Endothelial cell of umbilical vein (primary cell): ENCODE data around the gene TMPRSS3. TPM values are rescaled to one million over a fixed set of nuclear protein-coding genes. Genes with fewer than 3 reads are reported as not detected.

Source experiments
- BruUV-seq: library from RNA; stranded (reverse); fragments of 400-500 nt; replicated peaks from 2 replicates; lab custom pipeline; 2021; lab: Mats Ljungman, UMichigan
- CTCF ChIA-PET: fragments of 300-600, 350-600 bp; sonication (Branson Sonifier 250); formaldehyde crosslinking; loops from one replicate; lab custom pipeline; 2021; ENCODE audit warnings: antibody characterized with exemption, inconsistent platforms; lab: Charles Lee
- POLR2A ChIA-PET: fragments of 300-600, 350-600 bp; sonication (Branson Sonifier 250); formaldehyde crosslinking; loops from one replicate; lab custom pipeline; 2021; ENCODE audit warnings: antibody characterized with exemption, inconsistent platforms; lab: Charles Lee
- DNase-seq: peaks from one replicate; pipeline ENCODE4 v3.0.0-alpha.2; 2011; ENCODE audit warnings: low read depth, low spot score
- FAIRE-seq: peaks from 2 replicates; lab custom pipeline; 2011; peaks lifted over from hg19 to GRCh38; lab: Jason Lieb, UNC
- H2AFZ ChIP-seq: 2 replicates; pipeline ENCODE4 v1.6.0; 2012; ENCODE audit warnings: low read depth, low read length, control low read depth, inconsistent platforms
- H3K27ac ChIP-seq: 2 replicates; pipeline ENCODE4 v1.5.1; 2011; ENCODE audit warnings: low read depth, mild to moderate bottlenecking, control low read depth, low read length, moderate library complexity; ENCODE audit not compliant: insufficient read depth
- H3K27me3 ChIP-seq, 2 experiments: 2 replicates each; pipeline versions ENCODE4 v1.6.0 to v1.6.1; 2011; ENCODE audit warnings: low read length in 2 of 2, mixed read lengths in 1 of 2; ENCODE audit not compliant: control insufficient read depth in 2 of 2, insufficient read depth in 2 of 2
- H3K36me3 ChIP-seq, 2 experiments: 2 replicates in 1 of 2; 3 replicates in 1 of 2; pipeline ENCODE4 v1.5.1; 2011; ENCODE audit warnings: low read length in 2 of 2, mild to moderate bottlenecking in 1 of 2, moderate library complexity in 1 of 2; ENCODE audit not compliant: control insufficient read depth in 2 of 2, insufficient read depth in 2 of 2; ENCODE audit errors: extremely low read depth in 1 of 2
- H3K4me1 ChIP-seq: 3 replicates; pipeline ENCODE4 v1.5.1; 2011; ENCODE audit warnings: mild to moderate bottlenecking, low read length; ENCODE audit not compliant: control insufficient read depth, insufficient read depth; ENCODE audit errors: extremely low read depth
- H3K4me2 ChIP-seq: 2 replicates; pipeline ENCODE4 v1.6.1; 2011; ENCODE audit warnings: low read length, control low read depth, mixed read lengths; ENCODE audit not compliant: insufficient read depth
- H3K4me3 ChIP-seq, 3 experiments: fragments of 200-600 bp in 1 of 3; sonication (generic), shearing (Covaris generic) in 1 of 3; replicated peaks in 1 of 3; 2 replicates each; pipeline ENCODE4 v1.5.1; 2011 to 2016; ENCODE audit warnings: control low read depth in 3 of 3, low read length in 3 of 3, mild to moderate bottlenecking in 2 of 3, inconsistent platforms in 1 of 3, low read depth in 1 of 3, moderate library complexity in 1 of 3; ENCODE audit not compliant: insufficient read depth in 1 of 3
- H3K79me2 ChIP-seq: 2 replicates; pipeline ENCODE4 v1.6.0; 2012; ENCODE audit warnings: low read length, inconsistent platforms; ENCODE audit not compliant: control insufficient read depth, insufficient read depth
- H3K9ac ChIP-seq: replicated peaks from 2 replicates; pipeline ENCODE3; 2011; ENCODE audit warnings: low read length, control low read depth; ENCODE audit not compliant: insufficient read depth; ENCODE audit errors: extremely low read depth
- H3K9me1 ChIP-seq: replicated peaks from 3 replicates; pipeline ENCODE4 v1.6.0; 2011; ENCODE audit warnings: mild to moderate bottlenecking, low read length; ENCODE audit not compliant: control insufficient read depth, insufficient read depth; ENCODE audit errors: extremely low read depth
- H3K9me3 ChIP-seq: replicated peaks from 2 replicates; pipeline ENCODE4 v1.5.1; 2012; ENCODE audit warnings: low read length, inconsistent platforms; ENCODE audit not compliant: control insufficient read depth, insufficient read depth
- H4K20me1 ChIP-seq: replicated peaks from 2 replicates; pipeline ENCODE3; 2011; ENCODE audit warnings: mild to moderate bottlenecking, low read length; ENCODE audit not compliant: control insufficient read depth, insufficient read depth; ENCODE audit errors: extremely low read depth
- EZH2 ChIP-seq: IDR thresholded peaks from 2 replicates; pipeline ENCODE4 v1.6.1; 2012; ENCODE audit warnings: borderline replicate concordance, low read depth, mild to moderate bottlenecking, moderate library complexity, low read length, inconsistent platforms; ENCODE audit not compliant: severe bottlenecking
- FOS ChIP-seq: IDR thresholded peaks from 2 replicates; pipeline ENCODE4 v1.6.1; 2011; ENCODE audit warnings: mild to moderate bottlenecking, low read length, moderate library complexity, borderline replicate concordance; ENCODE audit not compliant: insufficient read depth
- GATA2 ChIP-seq: IDR thresholded peaks from 2 replicates; pipeline ENCODE4 v1.7.0; 2011; ENCODE audit warnings: low read depth, mild to moderate bottlenecking, moderate library complexity, mixed read lengths, low read length; ENCODE audit not compliant: insufficient read length, insufficient read depth
- JUN ChIP-seq: IDR thresholded peaks from 2 replicates; pipeline ENCODE4 v1.6.1; 2011; ENCODE audit warnings: borderline replicate concordance, low read depth; ENCODE audit not compliant: insufficient read length, insufficient read depth
- MYC ChIP-seq: IDR thresholded peaks from one replicate; pipeline ENCODE4 v1.6.1; 2011; ENCODE audit warnings: mild to moderate bottlenecking, low read depth, low read length
- POLR2A ChIP-seq: IDR thresholded peaks from 2 replicates; pipeline ENCODE4 v1.6.1; 2012; ENCODE audit warnings: low read depth, mild to moderate bottlenecking, control low read depth, low read length
- POLR2AphosphoS5 ChIP-seq: IDR thresholded peaks from 2 replicates; pipeline ENCODE4 v1.6.1; 2012; ENCODE audit warnings: low read depth, mild to moderate bottlenecking, control low read depth, low read length, moderate library complexity; ENCODE audit not compliant: insufficient read depth
- dilution Hi-C: fragments of 300-500 bp; cut with MboI; formaldehyde crosslinking; loops from one replicate; pipeline ENCODE4 v1.15.0; 2019; ENCODE audit warnings: low sequenced_read_pairs; ENCODE audit not compliant: extremely low pct_ligation_motif_present
- intact Hi-C: fragments of 100-400 bp; cut with micrococcal nuclease; formaldehyde crosslinking; loops from one replicate; pipeline ENCODE4 v1.10.0; 2022
- polyA plus RNA-seq, 4 experiments: library from polyadenylated mRNA; depleted of rRNA in 3 of 4; stranded (reverse) in 3 of 4; unstranded in 1 of 4; fragments of >200 nt; gene quantifications; 2 replicates each; pipeline versions ENCODE4 v1.2.1 to v1.2.3, GENCODE V29; 2011 to 2012; ENCODE audit warnings: missing spikeins in 1 of 4
- total RNA-seq: library from RNA; stranded (reverse); gene quantifications from 2 replicates; pipeline ENCODE4 v1.2.3, GENCODE V29; 2021

TMPRSS3 gene
- total and polyA plus RNA-seq, 2 donors (not counting 3 experiments of a cell fraction or from before 2014, with no cell fraction given) = not detected

GRCh38 chr21:42373196-42373907 lies 22.5 kb downstream of the TMPRSS3 start:
- Histone ChIP-seq H3K79me2 (no peaks in the 10 kb centered on the region), H2AFZ (no peak overlapping the region), H3K4me1 (no peaks in the 10 kb centered on the region), H3K36me3 (no peaks in the 10 kb centered on the region), H3K27ac (no peak overlapping the region), H3K4me3 (no peak overlapping the region), H3K4me2 (no peak overlapping the region), H3K27me3 (peaks cover 0 to 1% of the 10 kb centered on the region in 2 experiments), H3K9me1 (no peaks in the 10 kb centered on the region), H3K9me3 (no peaks in the 10 kb centered on the region), H3K9ac (no peak overlapping the region), H4K20me1 (no peaks in the 10 kb centered on the region)
- no peak for DNase-seq
- TF ChIP-seq MYC (no peak), GATA2 (no peak), EZH2 (no peak), FOS (no peak), POLR2A (no peak), POLR2AphosphoS5 (no peak), JUN (no peak)
- no TSS peak for BruUV-seq
- ChIA-PET POLR2A (no interaction called here), CTCF (no interaction called here)
- dilution Hi-C loops = no loop called here
- FAIRE-seq = no peak
- intact Hi-C loops = no loop called here
